WI38 (cell line): ENCODE measurements around the gene STK32C.
"Not testable (repeated sequence)": the region's sequence is repeated elsewhere in the genome, so short reads cannot be mapped to it uniquely, and the experiment has no call there.

Experiments used
- H3K4me3 ChIP-seq: 2 replicates; pipeline ENCODE4 v1.5.1; 2011; ENCODE audit warnings: low read depth, mild to moderate bottlenecking, control low read depth, low read length
- CTCF ChIP-seq: IDR thresholded peaks from 2 replicates; pipeline ENCODE4 v1.5.1; 2012; ENCODE audit warnings: low read depth, mild to moderate bottlenecking, control low read depth, low read length

STK32C gene

GRCh38 chr10:132219486-132219885 is 88.3 kb downstream of the STK32C start:
- TF ChIP-seq CTCF: no peak
- no peak overlapping the region for H3K4me3 ChIP-seq

- H3K4me3 ChIP-seq: not testable (repeated sequence)
Measured at GRCh38 chr10:132216441-132216840, 91.3 kb downstream of the STK32C start.

- TF ChIP-seq CTCF: no peak
- no peak overlapping the region for H3K4me3 ChIP-seq
Measured at GRCh38 chr10:132213917-132214316, 93.8 kb downstream of the STK32C start.

- no peak for TF ChIP-seq CTCF
- H3K4me3 ChIP-seq: no peak overlapping the region
Measured at GRCh38 chr10:132212816-132213215, 94.9 kb downstream of the STK32C start.

- TF ChIP-seq CTCF: no peak
- no peak overlapping the region for H3K4me3 ChIP-seq
Measured at GRCh38 chr10:132211246-132211645, 96.5 kb downstream of the STK32C start.

GRCh38 chr10:132210766-132211165 is 97.0 kb downstream of the STK32C start:
- TF ChIP-seq CTCF: no peak
- no peak overlapping the region for H3K4me3 ChIP-seq

GRCh38 chr10:132209978-132210530 is 97.7 kb downstream of the STK32C start:
- no peak for TF ChIP-seq CTCF
- no peak overlapping the region for H3K4me3 ChIP-seq

- no peak for TF ChIP-seq CTCF
- H3K4me3 ChIP-seq: no peak overlapping the region
Measured at GRCh38 chr10:132209130-132209529, 98.6 kb downstream of the STK32C start.
